ENCODE results near the gene TRMT11.
"Not testable (repeated sequence)": the region's sequence is repeated elsewhere in the genome, so short reads cannot be mapped to it uniquely, and the experiment has no call there.

TRMT11 gene

DNA sequence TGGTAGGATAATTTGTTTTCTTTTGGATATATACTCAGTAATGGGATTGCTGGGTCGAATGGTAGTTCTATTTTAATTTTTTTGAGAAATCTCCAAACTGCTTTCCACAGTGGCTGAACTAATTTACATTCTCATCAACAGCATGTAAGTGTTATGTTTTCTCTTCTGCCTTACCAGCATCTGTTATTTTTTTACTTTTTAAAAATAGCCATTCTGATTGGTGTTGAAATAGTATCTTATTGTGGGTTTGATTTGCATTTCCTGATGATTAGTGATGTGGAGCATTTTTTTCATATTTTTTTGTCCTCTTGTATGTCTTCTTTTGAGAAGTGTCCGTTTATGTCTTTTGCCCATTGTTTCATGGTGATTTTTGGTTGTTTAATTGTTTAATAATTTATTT lies 17.8 kb upstream of the TRMT11 start:
- DNase-seq (ENCODE audit: low spot score in 2 of 2) (no peak), ATAC-seq (ENCODE audit: low read depth) (peak; percentile 37)
- peak overlapping the region; percentile 48 for H3K4me3 Mint-ChIP-seq
- H3K27ac Mint-ChIP-seq = peak overlapping the region; percentile 62
- peaks cover 29% of the 10 kb centered on the region for H3K4me1 Mint-ChIP-seq
- H3K9me3 Mint-ChIP-seq = no peaks in the 10 kb centered on the region
- H3K36me3 Mint-ChIP-seq = peaks cover 14% of the 10 kb centered on the region
- no peaks in the 10 kb centered on the region for H3K27me3 Mint-ChIP-seq

GRCh38 chr6:125970760-125971159 lies 15.6 kb upstream of the TRMT11 start:
- Mint-ChIP-seq H3K9me3 (no peaks in the 10 kb centered on the region), H3K4me1 (peaks cover 25% of the 10 kb centered on the region), H3K4me3 (no peak overlapping the region), H3K27me3 (no peaks in the 10 kb centered on the region), H3K36me3 (peaks cover 14% of the 10 kb centered on the region), H3K27ac (no peak overlapping the region)
- DNase-seq (ENCODE audit: low spot score in 2 of 2) (no peak), ATAC-seq (ENCODE audit: low read depth) (no peak)

GRCh38 chr6:125972478-125972877 lies 13.9 kb upstream of the TRMT11 start:
- Mint-ChIP-seq H3K4me1 (peaks cover 23% of the 10 kb centered on the region), H3K36me3 (peaks cover 16% of the 10 kb centered on the region)
- H3K4me3 Mint-ChIP-seq; ATAC-seq (ENCODE audit: low read depth); H3K27me3 Mint-ChIP-seq; H3K27ac Mint-ChIP-seq; H3K9me3 Mint-ChIP-seq; DNase-seq (ENCODE audit: low spot score in 2 of 2): not testable (repeated sequence)

DNA sequence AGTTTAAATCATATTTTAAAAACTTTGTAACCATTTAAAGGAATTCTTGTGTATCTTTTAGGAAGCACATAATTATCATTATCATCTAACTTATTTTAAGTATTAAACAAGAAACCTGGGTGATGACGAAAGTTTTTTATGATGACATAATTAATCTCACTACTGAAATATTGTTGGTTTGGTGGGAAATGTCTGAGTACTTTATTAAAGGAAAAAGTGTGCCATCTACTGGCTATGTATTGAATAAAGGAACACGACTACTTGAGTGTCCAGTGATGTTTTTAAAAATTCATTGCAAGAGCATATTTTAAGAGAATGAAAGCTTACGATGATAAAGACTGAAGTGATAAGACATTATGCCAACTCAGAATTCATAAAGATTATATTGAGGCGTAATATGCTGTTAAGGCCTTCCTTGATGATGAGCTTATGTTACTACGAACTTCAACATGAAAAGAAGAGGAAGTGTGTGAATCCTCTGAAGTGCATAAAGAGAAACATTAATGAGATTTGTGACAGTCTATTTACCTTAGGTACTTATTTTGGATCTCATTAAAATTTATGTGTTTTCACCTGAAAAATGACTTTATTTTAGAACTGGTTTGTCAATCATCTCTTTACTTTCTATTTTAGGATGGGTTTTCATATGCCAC lies 12.0 kb upstream of the TRMT11 start:
- no peak overlapping the region for H3K27ac Mint-ChIP-seq
- H3K4me1 Mint-ChIP-seq = peaks cover 8% of the 10 kb centered on the region

GRCh38 chr6:125979101-125979500 lies 7.2 kb upstream of the TRMT11 start:
- Mint-ChIP-seq H3K27me3 (no peaks in the 10 kb centered on the region), H3K9me3 (no peaks in the 10 kb centered on the region), H3K27ac (no peak overlapping the region), H3K4me1 (peaks cover 3% of the 10 kb centered on the region), H3K4me3 (no peak overlapping the region), H3K36me3 (peaks cover 4% of the 10 kb centered on the region)
- DNase-seq (ENCODE audit: low spot score in 2 of 2) (no peak), ATAC-seq (ENCODE audit: low read depth) (no peak)

More for the DNA sequence above, 12.0 kb upstream of the TRMT11 start:
- Mint-ChIP-seq H3K4me3 (no peak overlapping the region), H3K27me3 (no peaks in the 10 kb centered on the region), H3K36me3 (peaks cover 4% of the 10 kb centered on the region), H3K9me3 (no peaks in the 10 kb centered on the region)
- peak in 1 of 2 donors; percentile 27 for DNase-seq (ENCODE audit: low spot score in 2 of 2)
- peak; percentile 71 for ATAC-seq (ENCODE audit: low read depth)

GRCh38 chr6:125981571-125982185 lies 4.7 kb upstream of the TRMT11 start:
- Mint-ChIP-seq H3K4me1 (no peaks in the 10 kb centered on the region), H3K9me3 (no peaks in the 10 kb centered on the region), H3K36me3 (peaks cover 4% of the 10 kb centered on the region), H3K27ac (no peak overlapping the region), H3K4me3 (no peak overlapping the region), H3K27me3 (no peaks in the 10 kb centered on the region)
- ATAC-seq (ENCODE audit: low read depth) (no peak), DNase-seq (ENCODE audit: low spot score in 2 of 2) (no peak)

DNA sequence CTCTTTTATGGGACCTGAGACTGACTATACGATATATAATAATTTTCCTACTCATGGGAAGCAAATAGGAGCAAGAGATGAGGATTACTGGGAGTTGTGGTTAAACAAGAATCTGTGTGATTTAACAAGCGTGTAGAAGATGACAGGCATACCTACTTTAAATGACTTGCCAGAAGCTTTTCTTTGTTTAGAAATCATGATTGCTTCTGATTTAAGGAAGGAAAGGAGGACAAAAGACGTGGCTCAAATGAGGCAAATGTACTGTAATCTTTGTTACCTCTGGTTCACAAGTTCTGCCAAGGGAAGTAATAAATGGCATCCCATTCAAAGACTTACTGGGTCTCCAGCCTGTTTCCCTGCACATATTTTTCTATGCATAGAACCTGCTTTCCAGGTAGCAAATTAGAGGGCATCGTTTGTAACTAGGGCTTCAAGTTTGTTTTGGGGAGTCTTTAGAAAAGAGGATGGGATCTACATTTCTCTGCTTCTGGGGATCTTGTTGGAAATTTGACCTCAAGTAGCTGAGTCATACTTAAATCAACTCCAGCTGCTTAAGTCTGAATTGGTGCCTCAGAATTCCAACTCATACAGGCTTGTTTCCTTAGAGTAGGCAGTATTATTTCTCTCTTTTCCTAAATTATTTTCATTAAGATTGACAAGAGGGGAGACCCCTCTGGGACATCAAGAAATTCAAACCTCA lies 2.9 kb upstream of the TRMT11 start:
- Mint-ChIP-seq H3K4me1 (no peaks in the 10 kb centered on the region), H3K36me3 (no peaks in the 10 kb centered on the region), H3K27ac (no peak overlapping the region), H3K4me3 (no peak overlapping the region), H3K9me3 (no peaks in the 10 kb centered on the region), H3K27me3 (no peaks in the 10 kb centered on the region)
- ATAC-seq (ENCODE audit: low read depth) (no peak), DNase-seq (ENCODE audit: low spot score in 2 of 2) (no peak)

- H3K4me3 Mint-ChIP-seq = no peak overlapping the region
- H3K36me3 Mint-ChIP-seq = no peaks in the 10 kb centered on the region
- H3K4me1 Mint-ChIP-seq = peaks cover 1% of the 10 kb centered on the region
- no peaks in the 10 kb centered on the region for H3K9me3 Mint-ChIP-seq
- no peak overlapping the region for H3K27ac Mint-ChIP-seq
- DNase-seq (ENCODE audit: low spot score in 2 of 2) (no peak), ATAC-seq (ENCODE audit: low read depth) (no peak)
- no peaks in the 10 kb centered on the region for H3K27me3 Mint-ChIP-seq
These were observed 2.0 kb upstream of the TRMT11 start for GRCh38 chr6:125984311-125984710.

DNA sequence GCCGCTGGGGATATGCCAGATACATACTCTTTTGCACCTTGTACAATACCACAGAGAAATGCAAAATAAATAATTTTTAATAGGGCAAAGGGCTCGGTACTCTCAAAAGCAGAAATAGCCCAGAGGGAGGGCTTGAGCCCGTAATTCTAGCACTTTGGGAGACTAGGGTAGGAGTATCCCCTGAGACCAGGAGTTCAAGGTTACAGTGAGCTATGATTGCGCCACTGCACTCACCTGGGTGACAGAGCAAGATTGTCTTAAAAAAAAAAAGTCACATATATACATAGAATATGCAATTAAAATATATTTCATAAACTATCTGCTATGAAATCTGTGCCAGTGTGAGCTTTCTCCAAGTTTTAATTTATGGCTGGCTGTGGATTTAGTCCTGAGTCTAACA lies 818 bp upstream of the TRMT11 start:
- H3K4me1 Mint-ChIP-seq = peaks cover 7% of the 10 kb centered on the region
- H3K4me3 Mint-ChIP-seq = no peak overlapping the region
- no peaks in the 10 kb centered on the region for H3K36me3 Mint-ChIP-seq
- H3K9me3 Mint-ChIP-seq = no peaks in the 10 kb centered on the region
- ATAC-seq (ENCODE audit: low read depth) (no peak), DNase-seq (ENCODE audit: low spot score in 2 of 2) (no peak)
- H3K27me3 Mint-ChIP-seq = no peaks in the 10 kb centered on the region
- H3K27ac Mint-ChIP-seq = no peak overlapping the region

DNA sequence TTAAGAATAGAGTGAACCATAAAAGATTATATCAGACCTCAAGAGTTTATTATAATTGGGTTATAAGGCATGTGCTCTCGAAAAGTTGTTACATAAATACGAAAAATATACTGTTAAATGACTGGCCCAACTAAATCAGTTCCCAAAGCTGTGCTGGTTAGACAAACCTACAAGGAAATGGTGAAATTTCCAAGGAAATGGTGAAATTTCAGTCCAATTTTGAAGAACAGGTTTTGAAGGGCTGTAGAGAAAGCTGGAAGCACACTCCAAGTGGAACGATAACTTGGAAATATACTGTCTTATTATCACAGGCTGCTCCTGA lies 400 bp upstream of the TRMT11 start:
- DNase-seq (ENCODE audit: low spot score in 2 of 2) = no peak
- Mint-ChIP-seq H3K9me3 (no peaks in the 10 kb centered on the region), H3K27ac (no peak overlapping the region), H3K4me1 (peaks cover 7% of the 10 kb centered on the region), H3K4me3 (no peak overlapping the region), H3K27me3 (no peaks in the 10 kb centered on the region), H3K36me3 (no peaks in the 10 kb centered on the region)
- no peak for ATAC-seq (ENCODE audit: low read depth)

- Mint-ChIP-seq H3K4me1 (peaks cover 7% of the 10 kb centered on the region), H3K4me3 (no peak overlapping the region), H3K27ac (no peak overlapping the region), H3K9me3 (no peaks in the 10 kb centered on the region), H3K36me3 (no peaks in the 10 kb centered on the region), H3K27me3 (no peaks in the 10 kb centered on the region)
- peak; percentile 34 for ATAC-seq (ENCODE audit: low read depth)
- DNase-seq (ENCODE audit: low spot score in 2 of 2) = no peak
These were observed 782 bp downstream of the TRMT11 start for GRCh38 chr6:125987026-125987617.

DNA sequence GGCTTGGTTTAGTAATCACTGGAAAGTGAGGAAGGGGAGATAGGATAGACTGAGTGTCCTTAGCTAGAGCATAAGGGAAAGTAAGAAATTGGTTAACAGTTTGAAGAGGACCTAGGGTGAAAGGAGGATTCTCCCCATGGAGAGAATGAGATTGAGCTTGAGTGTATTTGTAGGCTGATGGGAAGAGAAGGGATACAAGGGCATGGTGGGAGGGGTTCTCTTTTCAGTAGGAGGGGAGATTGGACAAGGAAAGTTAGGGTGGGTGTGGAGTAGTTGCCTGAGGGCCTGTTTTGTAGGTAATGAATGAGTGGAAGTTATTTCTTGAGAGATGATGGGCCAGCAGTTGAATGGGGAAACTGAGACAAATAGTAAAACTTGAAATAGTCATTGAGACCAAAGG lies 1.9 kb downstream of the TRMT11 start:
- H3K27me3 Mint-ChIP-seq = no peaks in the 10 kb centered on the region
- H3K9me3 Mint-ChIP-seq = no peaks in the 10 kb centered on the region
- DNase-seq (ENCODE audit: low spot score in 2 of 2) (no peak), ATAC-seq (ENCODE audit: low read depth) (no peak)
- H3K27ac Mint-ChIP-seq = no peak overlapping the region
- H3K4me1 Mint-ChIP-seq = peaks cover 13% of the 10 kb centered on the region
- no peaks in the 10 kb centered on the region for H3K36me3 Mint-ChIP-seq
- no peak overlapping the region for H3K4me3 Mint-ChIP-seq

DNA sequence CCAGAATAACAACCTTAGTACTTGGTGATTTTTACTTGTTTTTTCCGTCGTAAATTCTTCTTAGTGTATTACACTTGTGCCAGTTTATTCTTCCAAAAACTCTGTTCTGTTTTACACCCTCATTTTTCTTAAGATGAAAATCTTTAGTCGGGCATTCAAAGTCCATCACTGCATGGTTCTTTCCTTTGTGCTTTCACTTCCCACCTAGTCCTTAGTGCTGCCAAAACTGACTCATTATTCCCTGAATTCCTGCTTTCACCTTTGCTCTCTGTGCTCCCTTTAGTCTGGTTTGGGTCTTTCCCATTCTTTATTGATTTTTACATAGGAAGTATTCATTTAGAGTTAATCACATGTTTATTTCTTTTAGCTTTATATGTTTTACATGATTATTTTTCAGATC lies 3.3 kb downstream of the TRMT11 start:
- peaks cover 13% of the 10 kb centered on the region for H3K4me1 Mint-ChIP-seq
- no peaks in the 10 kb centered on the region for H3K36me3 Mint-ChIP-seq
- no peaks in the 10 kb centered on the region for H3K9me3 Mint-ChIP-seq
- H3K27ac Mint-ChIP-seq = peak overlapping the region; percentile 23
- H3K4me3 Mint-ChIP-seq = no peak overlapping the region
- no peak for DNase-seq (ENCODE audit: low spot score in 2 of 2)
- no peaks in the 10 kb centered on the region for H3K27me3 Mint-ChIP-seq
- no peak for ATAC-seq (ENCODE audit: low read depth)

DNA sequence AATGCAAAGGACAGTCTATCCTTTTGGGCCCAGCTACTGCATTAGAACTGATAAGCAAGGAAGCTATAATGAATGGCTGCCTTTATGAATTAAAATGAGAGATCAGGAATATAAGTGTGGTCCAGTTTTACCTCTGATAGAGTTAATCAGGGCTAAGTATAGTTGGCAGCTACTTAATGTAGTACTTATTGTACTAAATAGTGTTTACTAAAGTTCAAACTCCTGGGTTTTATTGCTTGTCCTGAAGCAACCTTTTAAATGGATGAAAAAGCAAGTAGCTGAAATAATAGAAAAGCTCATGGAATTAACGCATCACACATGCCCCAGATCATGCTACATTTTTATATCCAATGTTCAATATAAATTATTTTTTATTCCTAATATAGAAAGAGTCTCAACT lies 5.3 kb downstream of the TRMT11 start:
- no peak overlapping the region for H3K4me3 Mint-ChIP-seq

More for the DNA sequence above, 5.3 kb downstream of the TRMT11 start:
- Mint-ChIP-seq H3K36me3 (no peaks in the 10 kb centered on the region), H3K4me1 (peaks cover 20% of the 10 kb centered on the region), H3K9me3 (no peaks in the 10 kb centered on the region), H3K27ac (no peak overlapping the region), H3K27me3 (no peaks in the 10 kb centered on the region)
- DNase-seq (ENCODE audit: low spot score in 2 of 2) (no peak), ATAC-seq (ENCODE audit: low read depth) (no peak)

All from memory B cell (primary cell).